Liver (tissue), 3 donors: Measurements from ENCODE around the gene CISTR.

Experiments
- CTCF ChIP-seq: fragments of 150-350 bp; IDR thresholded peaks from 2 replicates; pipeline ENCODE4 v1.5.1; 2017; ENCODE audit warnings: improper control_type of control experiment, low read depth, low read length; ENCODE audit not compliant: missing input control
- EGR1 ChIP-seq, 2 donors: IDR thresholded peaks; 2 replicates each; pipeline ENCODE4 v1.6.1; 2016 to 2018; ENCODE audit warnings: antibody characterized with exemption in 2 of 2, low read depth in 2 of 2
- FOXA1 ChIP-seq: IDR thresholded peaks from 2 replicates; pipeline ENCODE4 v1.6.1; 2016; ENCODE audit warnings: antibody characterized with exemption
- HNF4A ChIP-seq, 2 donors: conservative IDR thresholded peaks; 2 replicates each; pipeline ENCODE4 v1.6.1; 2016; ENCODE audit warnings: antibody characterized with exemption in 2 of 2, mild to moderate bottlenecking in 2 of 2
- ZBTB33 ChIP-seq: IDR thresholded peaks from 2 replicates; pipeline ENCODE4 v1.6.1; 2016; ENCODE audit warnings: antibody characterized with exemption
- donor health status: healthy.
- donor health status: healthy.

GRCh38 chr12:53754633-53755264 lies 3.0 kb upstream of the CISTR start:
- TF ChIP-seq EGR1 (IDR thresholded peaks at IDR 0.05; ENCODE audit: low read depth in 2 of 2) (no peak), HNF4A (conservative IDR thresholded peaks at IDR 0.05) (no peak), CTCF (no peak), FOXA1 (no peak), ZBTB33 (no peak)
